Parathyroid adenoma (tissue), 2 donors: ENCODE measurements around the gene IL17RC.

ENCODE experiments used
- H2AFZ ChIP-seq: fragments of 300-600 bp; sonication (generic); one replicate; pipeline ENCODE4 v1.7.0; 2017; ENCODE audit warnings: antibody characterized with exemption, mild to moderate bottlenecking
- H3K27ac ChIP-seq: fragments of 300-600 bp; sonication (generic); one replicate; pipeline ENCODE4 v1.7.0; 2017
- H3K27me3 ChIP-seq: fragments of 300-600 bp; sonication (generic); one replicate; pipeline ENCODE4 v1.7.0; 2017; ENCODE audit warnings: low read length; ENCODE audit not compliant: control insufficient read depth, insufficient read depth
- H3K36me3 ChIP-seq: fragments of 300-600 bp; sonication (generic); one replicate; pipeline ENCODE4 v1.7.0; 2017; ENCODE audit warnings: low read length; ENCODE audit not compliant: control insufficient read depth, insufficient read depth
- H3K4me1 ChIP-seq: fragments of 300-600 bp; sonication (generic); one replicate; pipeline ENCODE4 v1.7.0; 2017; ENCODE audit warnings: control low read depth
- H3K4me2 ChIP-seq: fragments of 300-600 bp; sonication (generic); one replicate; pipeline ENCODE4 v1.7.0; 2017; ENCODE audit warnings: low read length
- H3K4me3 ChIP-seq: fragments of 300-600 bp; sonication (generic); one replicate; pipeline ENCODE4 v1.7.0; 2017; ENCODE audit warnings: low read depth, low read length
- H3K79me2 ChIP-seq: fragments of 300-600 bp; sonication (generic); one replicate; pipeline ENCODE4 v1.7.0; 2017; ENCODE audit warnings: control low read depth
- H3K9ac ChIP-seq: fragments of 300-600 bp; sonication (generic); one replicate; pipeline ENCODE4 v1.7.0; 2017; ENCODE audit warnings: mild to moderate bottlenecking
- H3K9me3 ChIP-seq: fragments of 300-600 bp; sonication (generic); one replicate; pipeline ENCODE4 v1.7.0; 2017; ENCODE audit warnings: low read length; ENCODE audit not compliant: control insufficient read depth
- CTCF ChIP-seq: fragments of 300-600 bp; sonication (generic); IDR thresholded peaks from one replicate; pipeline ENCODE4 v1.7.0; 2017; ENCODE audit warnings: antibody characterized with exemption, mild to moderate bottlenecking
- donor health status: primary hyperparathyroidism.

IL17RC gene

DNA sequence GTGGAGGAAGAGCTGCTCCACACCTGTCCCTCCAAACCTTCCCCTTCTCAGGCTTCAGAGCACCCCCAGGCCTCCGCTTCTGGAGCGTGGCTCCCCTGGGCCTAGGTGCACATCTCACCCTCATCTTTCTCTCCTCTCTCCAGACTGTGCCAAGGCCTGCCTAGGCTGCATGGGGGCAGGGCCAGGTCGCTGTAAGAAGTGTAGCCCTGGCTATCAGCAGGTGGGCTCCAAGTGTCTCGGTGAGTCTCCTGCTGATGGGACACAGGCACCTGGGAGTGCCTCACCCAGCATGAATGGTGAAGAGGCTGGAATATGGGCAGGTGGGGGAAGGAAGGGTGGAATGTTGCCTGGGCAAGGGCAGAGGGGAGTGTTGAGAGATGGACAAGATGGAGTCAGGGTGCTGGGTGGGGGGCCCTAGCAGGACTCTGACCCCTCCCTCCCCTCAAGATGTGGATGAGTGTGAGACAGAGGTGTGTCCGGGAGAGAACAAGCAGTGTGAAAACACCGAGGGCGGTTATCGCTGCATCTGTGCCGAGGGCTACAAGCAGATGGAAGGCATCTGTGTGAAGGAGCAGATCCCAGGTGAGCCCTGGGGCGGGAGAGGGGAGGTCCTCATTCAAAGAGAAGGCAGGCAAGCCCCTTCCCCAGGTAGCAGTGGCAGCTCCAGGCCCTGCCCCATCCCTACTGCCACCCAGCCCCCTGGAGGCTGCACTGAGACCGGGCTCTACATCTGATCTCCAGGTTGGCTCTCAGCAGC is 26.2 kb downstream of the IL17RC start:
- Histone ChIP-seq H3K36me3 (no peaks in the 10 kb centered on the region), H3K4me1 (no peaks in the 10 kb centered on the region), H3K27ac (no peak overlapping the region), H2AFZ (no peak overlapping the region), H3K79me2 (no peaks in the 10 kb centered on the region), H3K27me3 (no peaks in the 10 kb centered on the region), H3K4me3 (no peak overlapping the region), H3K9me3 (no peaks in the 10 kb centered on the region), H3K9ac (no peak overlapping the region), H3K4me2 (no peak overlapping the region)
- no peak for TF ChIP-seq CTCF

DNA sequence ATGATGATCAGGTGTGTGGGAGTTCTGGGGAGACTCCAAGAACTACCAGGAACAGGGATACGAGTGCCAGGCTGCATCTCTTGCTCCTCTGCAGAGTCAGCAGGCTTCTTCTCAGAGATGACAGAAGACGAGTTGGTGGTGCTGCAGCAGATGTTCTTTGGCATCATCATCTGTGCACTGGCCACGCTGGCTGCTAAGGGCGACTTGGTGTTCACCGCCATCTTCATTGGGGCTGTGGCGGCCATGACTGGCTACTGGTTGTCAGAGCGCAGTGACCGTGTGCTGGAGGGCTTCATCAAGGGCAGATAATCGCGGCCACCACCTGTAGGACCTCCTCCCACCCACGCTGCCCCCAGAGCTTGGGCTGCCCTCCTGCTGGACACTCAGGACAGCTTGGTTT is 27.4 kb downstream of the IL17RC start:
- H3K27ac ChIP-seq = no peak overlapping the region
- H3K27me3 ChIP-seq = no peaks in the 10 kb centered on the region
- H3K9ac ChIP-seq = no peak overlapping the region
- H3K79me2 ChIP-seq = no peaks in the 10 kb centered on the region
- H3K36me3 ChIP-seq = no peaks in the 10 kb centered on the region
- H3K4me1 ChIP-seq = no peaks in the 10 kb centered on the region
- H2AFZ ChIP-seq = no peak overlapping the region
- no peak for TF ChIP-seq CTCF
- H3K4me3 ChIP-seq = no peak overlapping the region
- no peak overlapping the region for H3K4me2 ChIP-seq
- no peaks in the 10 kb centered on the region for H3K9me3 ChIP-seq

DNA sequence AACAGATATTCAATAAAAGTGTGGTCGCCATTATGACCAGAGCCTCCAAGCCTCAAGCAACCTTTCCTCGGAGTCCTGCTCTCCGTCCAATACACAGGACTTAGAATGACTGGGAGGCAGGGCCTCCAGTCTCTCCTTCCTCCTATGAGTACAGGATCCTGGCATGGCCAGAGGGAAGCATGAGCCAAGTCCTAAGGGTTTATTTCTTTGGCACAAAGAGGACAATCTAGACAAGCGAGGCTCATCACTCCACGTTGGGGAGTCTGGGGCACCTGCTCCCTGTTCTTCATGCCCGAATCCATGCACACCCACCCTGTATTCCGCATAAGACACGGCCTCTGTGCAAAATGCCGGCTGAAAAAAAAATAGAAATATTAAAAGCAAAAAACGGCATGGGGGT is 28.5 kb downstream of the IL17RC start:
- H3K27ac ChIP-seq = no peak overlapping the region
- no peak overlapping the region for H2AFZ ChIP-seq
- no peak overlapping the region for H3K9ac ChIP-seq

GRCh38 chr3:9946112-9947024 is 29.5 kb downstream of the IL17RC start:
- peak overlapping the region; percentile 29 for H3K4me3 ChIP-seq
- H3K9me3 ChIP-seq = no peaks in the 10 kb centered on the region
- peak; percentile 42 for TF ChIP-seq CTCF
- no peaks in the 10 kb centered on the region for H3K36me3 ChIP-seq
- no peaks in the 10 kb centered on the region for H3K79me2 ChIP-seq
- no peaks in the 10 kb centered on the region for H3K27me3 ChIP-seq
- H2AFZ ChIP-seq = peak overlapping the region; percentile 1
- no peak overlapping the region for H3K9ac ChIP-seq
- peak overlapping the region; percentile 35 for H3K4me2 ChIP-seq
- peaks cover 3% of the 10 kb centered on the region for H3K4me1 ChIP-seq
- H3K27ac ChIP-seq = no peak overlapping the region

More for the DNA sequence above, 28.5 kb downstream of the IL17RC start:
- Histone ChIP-seq H3K79me2 (no peaks in the 10 kb centered on the region), H3K4me2 (no peak overlapping the region), H3K4me1 (no peaks in the 10 kb centered on the region), H3K27me3 (no peaks in the 10 kb centered on the region), H3K36me3 (no peaks in the 10 kb centered on the region), H3K9me3 (no peaks in the 10 kb centered on the region), H3K4me3 (no peak overlapping the region)
- no peak for TF ChIP-seq CTCF
